Measurements from ENCODE around the gene GRIPAP1. TPM values are rescaled to one million over a fixed set of nuclear protein-coding genes. Genes with fewer than 3 reads are reported as not detected.

GRIPAP1 gene
- polyA plus RNA-seq, 1 experiment, result 23.5 TPM

- DNase-seq (ENCODE audit: low read depth), result no peak
- no peak for TF ChIP-seq CTCF (IDR thresholded peaks at IDR 0.05; ENCODE audit: insufficient read depth, low read depth, low read length)
- Histone ChIP-seq H3K36me3 (ENCODE audit: control insufficient read depth, insufficient read depth, low read length) (peaks cover 8% of the 10 kb centered on the region), H3K27me3 (ENCODE audit: control insufficient read depth, insufficient read depth, low read length) (no peaks in the 10 kb centered on the region), H3K4me3 (ENCODE audit: low read depth, low read length) (no peak overlapping the region)
- CTCF ChIA-PET, result no interaction called here
- POLR2A ChIA-PET, result no interaction called here
Observed at GRCh38 chrX:48939524-48940228, 62.4 kb downstream of the GRIPAP1 start.

GRCh38 chrX:48938721-48939425, 63.2 kb downstream of the GRIPAP1 start:
- no peak overlapping the region for H3K4me3 ChIP-seq (ENCODE audit: low read depth, low read length)
- ChIA-PET CTCF (no interaction called here), POLR2A (no interaction called here)
- no peak for DNase-seq (ENCODE audit: low read depth)
- peaks cover 12% of the 10 kb centered on the region for H3K36me3 ChIP-seq (ENCODE audit: control insufficient read depth, insufficient read depth, low read length)
- no peaks in the 10 kb centered on the region for H3K27me3 ChIP-seq (ENCODE audit: control insufficient read depth, insufficient read depth, low read length)
- TF ChIP-seq CTCF (IDR thresholded peaks at IDR 0.05; ENCODE audit: insufficient read depth, low read depth, low read length), result no peak

GRCh38 chrX:48937054-48937907, 64.8 kb downstream of the GRIPAP1 start:
- no peak for TF ChIP-seq CTCF (IDR thresholded peaks at IDR 0.05; ENCODE audit: insufficient read depth, low read depth, low read length)
- H3K4me3 ChIP-seq (ENCODE audit: low read depth, low read length), result no peak overlapping the region
- DNase-seq (ENCODE audit: low read depth), result no peak
- no peaks in the 10 kb centered on the region for H3K27me3 ChIP-seq (ENCODE audit: control insufficient read depth, insufficient read depth, low read length)
- ChIA-PET CTCF (no interaction called here), POLR2A (no interaction called here)
- H3K36me3 ChIP-seq (ENCODE audit: control insufficient read depth, insufficient read depth, low read length), result peaks cover 13% of the 10 kb centered on the region

- CTCF ChIA-PET, result interaction anchor here (0.6 to 1.0 kb wide), 2 partner anchors 9 to 10 kb away, joined by 3 to 4 read pairs; no protein-coding TSS in a partner anchor
- POLR2A ChIA-PET, result no interaction called here
- Histone ChIP-seq H3K36me3 (ENCODE audit: control insufficient read depth, insufficient read depth, low read length) (peaks cover 13% of the 10 kb centered on the region), H3K4me3 (ENCODE audit: low read depth, low read length) (no peak overlapping the region), H3K27me3 (ENCODE audit: control insufficient read depth, insufficient read depth, low read length) (no peaks in the 10 kb centered on the region)
- no peak for DNase-seq (ENCODE audit: low read depth)
- TF ChIP-seq CTCF (IDR thresholded peaks at IDR 0.05; ENCODE audit: insufficient read depth, low read depth, low read length), result no peak
Observed at GRCh38 chrX:48936429-48937053, 65.5 kb downstream of the GRIPAP1 start.

- no peak for DNase-seq (ENCODE audit: low read depth)
- H3K27me3 ChIP-seq (ENCODE audit: control insufficient read depth, insufficient read depth, low read length), result no peaks in the 10 kb centered on the region
- no peak for TF ChIP-seq CTCF (IDR thresholded peaks at IDR 0.05; ENCODE audit: insufficient read depth, low read depth, low read length)
- peaks cover 11% of the 10 kb centered on the region for H3K36me3 ChIP-seq (ENCODE audit: control insufficient read depth, insufficient read depth, low read length)
- ChIA-PET POLR2A (no interaction called here), CTCF (no interaction called here)
- H3K4me3 ChIP-seq (ENCODE audit: low read depth, low read length), result no peak overlapping the region
Observed at GRCh38 chrX:48935301-48935670, 66.8 kb downstream of the GRIPAP1 start.

All from BJ (cell line).